GM12864 (cell line): Measurements from ENCODE around the gene NRTN.

Experiments
- DNase-seq: peaks from one replicate; pipeline ENCODE4 v3.0.0-alpha.2; 2011; ENCODE audit warnings: low read depth
- H3K4me3 ChIP-seq: 2 replicates; pipeline ENCODE4 v1.5.1; 2011; ENCODE audit warnings: mild to moderate bottlenecking, low read depth, low read length, control low read depth
- CTCF ChIP-seq: IDR thresholded peaks from 2 replicates; pipeline ENCODE4 v1.5.1; 2011; ENCODE audit warnings: low read depth, mild to moderate bottlenecking, moderate library complexity, low read length, control low read depth, inconsistent platforms; ENCODE audit errors: missing control alignments

The NRTN gene

GRCh38 chr19:5790559-5791520 is 14.0 kb upstream of the NRTN start, which contains the start of gene DUS3L:
TSS of gene DUS3L (minus strand) at chr19:5791163. CDS start at chr19:5791141, 22 bp downstream.
- H3K4me3 ChIP-seq, result peak within 1 kb of the TSS; percentile 85
- TF ChIP-seq CTCF, result no peak
- peak; percentile 98 for DNase-seq

DNA sequence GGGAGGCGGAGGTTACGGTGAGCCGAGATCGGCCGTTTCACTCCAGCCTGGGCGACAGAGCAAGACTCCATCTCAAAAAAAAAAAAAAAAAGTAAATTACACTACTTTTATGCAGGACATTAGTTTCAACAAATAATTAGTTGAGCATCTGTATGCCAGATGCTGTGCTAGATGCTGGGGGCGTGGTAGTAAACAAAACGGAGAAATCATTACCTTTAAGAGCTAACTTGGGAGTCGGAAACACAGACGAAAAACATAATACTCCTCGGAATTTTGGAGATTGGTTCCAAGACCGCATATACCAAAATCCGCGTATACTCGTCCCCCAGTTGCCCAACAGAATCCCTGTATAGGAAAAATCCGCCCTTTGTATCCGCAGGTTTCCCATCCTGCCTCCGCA is 12.6 kb upstream of the NRTN start:
- no peak overlapping the region for H3K4me3 ChIP-seq
- no peak for DNase-seq
- no peak for TF ChIP-seq CTCF

- no peak for DNase-seq
- no peak overlapping the region for H3K4me3 ChIP-seq
- TF ChIP-seq CTCF, result no peak
These were observed 11.7 kb upstream of the NRTN start for GRCh38 chr19:5793188-5793587.

- DNase-seq, result no peak
- TF ChIP-seq CTCF, result no peak
- H3K4me3 ChIP-seq, result no peak overlapping the region
These were observed 9.4 kb upstream of the NRTN start for GRCh38 chr19:5795382-5795919.

GRCh38 chr19:5798244-5798643 is 6.6 kb upstream of the NRTN start:
- H3K4me3 ChIP-seq, result no peak overlapping the region
- no peak for TF ChIP-seq CTCF
- DNase-seq, result no peak

- no peak overlapping the region for H3K4me3 ChIP-seq
- TF ChIP-seq CTCF, result no peak
- no peak for DNase-seq
These were observed 5.3 kb upstream of the NRTN start for GRCh38 chr19:5799247-5800241.
